NCI-H2029 treated with DMSO at 0.1 percent for 48 hours (cell line): Measurements from ENCODE around the gene GSE1.

Experiments
- DNase-seq: peaks from one replicate; lab custom pipeline; 2025; lab: John Stamatoyannopoulos, UW

The GSE1 gene

DNA sequence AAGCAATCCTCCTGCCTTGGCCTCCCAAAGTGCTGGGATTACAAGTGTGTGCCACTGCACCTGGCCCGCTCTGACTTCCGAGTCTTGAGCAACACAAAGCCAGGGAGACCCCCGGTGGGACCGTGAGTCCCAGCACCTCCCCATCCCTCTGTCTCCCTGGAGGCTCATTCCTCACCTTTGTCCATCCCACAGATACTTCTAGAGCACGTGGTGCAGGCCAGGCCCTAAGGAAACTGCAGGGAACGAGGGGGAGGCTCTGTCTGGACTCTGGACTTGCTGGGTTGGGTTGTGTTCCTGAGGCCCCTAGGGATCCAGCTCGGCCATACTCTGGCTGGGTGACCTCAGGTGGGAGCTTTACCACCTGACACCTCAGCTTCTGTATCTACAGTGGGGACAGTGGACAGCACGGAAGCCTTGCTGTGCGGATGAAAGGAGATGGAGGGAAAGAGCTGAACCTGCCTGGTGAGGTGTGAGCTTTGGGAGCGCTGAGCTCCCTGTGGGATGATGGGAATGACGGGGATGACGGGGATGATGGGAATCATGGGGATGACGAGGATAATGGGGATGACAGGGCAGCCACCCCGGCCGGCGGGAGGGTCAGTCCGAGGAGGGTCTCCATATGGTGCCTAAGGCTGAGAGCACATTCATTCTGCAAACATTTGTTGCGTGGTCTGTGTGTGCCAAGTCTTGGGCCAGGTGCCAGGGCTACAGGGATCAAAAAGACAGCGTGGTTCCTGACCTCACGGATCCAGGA is 111.2 kb downstream of the GSE1 start:
- no peak for DNase-seq

DNA sequence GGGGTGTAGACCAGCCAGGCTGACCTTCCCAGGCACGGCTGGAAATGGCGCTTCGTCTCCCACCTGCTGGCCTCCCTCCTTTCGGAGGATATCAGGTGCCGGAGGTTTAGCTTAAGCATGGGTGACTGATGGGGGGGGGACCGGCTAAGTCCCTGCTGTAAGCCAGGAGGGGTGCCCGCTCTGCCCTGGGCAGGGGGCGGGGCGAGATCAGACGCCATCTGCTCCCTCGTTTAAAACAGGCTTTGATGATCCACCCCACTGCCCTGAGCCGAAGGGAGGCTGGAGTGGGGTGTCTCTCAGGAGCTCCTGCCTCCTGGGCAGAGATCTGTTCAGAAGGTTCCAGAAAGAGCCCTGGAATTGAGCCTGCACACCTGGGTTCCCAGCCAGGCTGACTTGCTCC is 111.8 kb downstream of the GSE1 start:
- no peak for DNase-seq
